HG03039 (cell line): ENCODE results near the gene PRIMA1.
"Not testable (repeated sequence)": the region's sequence is repeated elsewhere in the genome, so short reads cannot be mapped to it uniquely, and the experiment has no call there.

Experiments
- ATAC-seq: cut with Tn5 transposase; IDR thresholded peaks from one replicate; pipeline ENCODE4 v1.9.1; 2021; ENCODE audit warnings: mild to moderate bottlenecking, moderate library complexity; ENCODE audit not compliant: unreplicated experiment

Gene PRIMA1, protein sequence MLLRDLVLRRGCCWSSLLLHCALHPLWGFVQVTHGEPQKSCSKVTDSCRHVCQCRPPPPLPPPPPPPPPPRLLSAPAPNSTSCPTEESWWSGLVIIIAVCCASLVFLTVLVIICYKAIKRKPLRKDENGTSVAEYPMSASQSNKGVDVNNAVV

DNA sequence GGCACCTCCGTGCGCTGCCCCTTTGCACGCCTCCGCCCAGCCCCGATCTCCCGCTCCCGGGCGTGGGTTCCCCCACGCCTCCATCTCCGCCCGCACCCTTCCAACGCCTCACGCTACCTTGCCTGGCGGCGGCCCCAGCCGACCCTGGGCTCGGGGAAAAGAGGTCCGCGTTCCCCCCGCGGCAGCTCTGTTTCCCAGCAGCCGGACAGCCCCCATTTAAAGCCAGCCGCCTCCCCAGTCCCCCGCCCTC is at the start of gene PRIMA1:
PRIMA1 (minus strand) TSS at position 193 of the 250 bp plus-strand sequence. CDS start 767 bp downstream, outside the sequence.
- ATAC-seq = no peak

DNA sequence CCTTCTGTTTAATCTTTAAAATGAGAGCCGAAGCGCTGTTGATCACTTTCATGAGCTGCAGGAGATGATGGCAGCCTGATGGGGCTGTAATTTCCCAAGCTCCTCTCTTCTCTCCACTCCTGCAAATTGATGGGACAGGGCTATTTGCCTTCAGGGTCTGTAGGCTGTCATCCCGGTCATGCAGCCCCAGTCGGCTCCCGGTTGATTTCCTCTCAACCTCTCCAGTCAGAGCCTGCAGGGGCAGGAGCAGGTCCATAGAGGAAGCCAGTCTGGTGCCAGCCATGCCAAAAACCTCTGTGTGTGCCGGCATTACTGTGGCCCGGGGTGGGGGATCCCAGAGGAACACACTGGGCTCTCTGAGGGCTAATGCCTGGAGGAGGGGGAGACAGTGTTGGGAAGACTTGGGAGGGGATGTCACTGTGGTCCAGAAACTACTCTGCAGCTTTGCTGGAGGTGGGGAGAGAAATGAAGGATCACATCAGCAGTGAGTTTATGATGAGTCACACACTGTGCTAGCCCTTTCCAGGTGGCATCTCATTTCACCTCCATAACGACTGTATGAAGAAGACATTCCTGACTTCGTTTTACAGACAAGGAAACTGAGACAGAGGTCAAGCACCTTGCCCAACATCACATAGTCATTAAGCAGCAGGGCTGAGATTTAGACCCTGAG is 46.5 kb upstream of the PRIMA1 start:
- no peak for ATAC-seq

DNA sequence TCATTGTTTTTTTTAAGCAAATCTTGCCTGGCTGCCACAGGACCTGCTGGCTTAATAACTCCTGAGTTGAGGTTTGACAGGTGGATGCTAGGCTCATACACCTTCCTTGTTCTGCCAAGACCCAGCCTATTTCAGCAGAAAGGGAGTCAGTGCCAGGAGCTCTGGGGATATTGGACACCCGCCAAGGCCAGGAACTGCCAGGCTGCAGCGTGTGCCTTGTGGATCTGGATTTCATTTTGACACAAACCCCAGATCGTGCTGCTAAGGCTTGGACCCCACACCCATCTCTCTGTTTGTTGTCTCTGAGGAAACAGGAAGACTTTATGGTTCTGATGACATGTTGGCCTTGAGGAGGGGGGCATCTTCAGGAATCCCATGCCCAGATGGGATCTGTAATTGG is 44.4 kb upstream of the PRIMA1 start:
- ATAC-seq = no peak

DNA sequence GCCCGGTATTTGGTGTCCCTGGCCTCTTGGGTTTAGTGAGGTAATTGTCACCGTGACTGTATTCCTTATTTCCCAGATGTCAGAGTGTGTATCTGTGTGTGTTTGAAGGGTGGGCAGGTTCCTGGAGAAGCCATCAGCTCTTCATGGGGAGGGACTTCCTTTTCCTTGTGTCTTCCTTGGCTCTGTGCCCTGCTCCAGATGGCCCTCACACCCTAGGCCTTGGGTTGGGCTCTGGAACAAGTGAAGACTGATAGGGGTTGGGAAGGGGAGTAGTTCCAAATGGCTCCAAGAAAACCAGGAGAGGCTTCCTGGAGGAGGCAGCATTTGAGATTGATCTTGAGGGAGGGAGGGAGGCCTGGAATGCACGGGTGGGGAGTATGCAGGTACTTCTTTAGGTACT is 43.8 kb upstream of the PRIMA1 start:
- ATAC-seq = no peak

DNA sequence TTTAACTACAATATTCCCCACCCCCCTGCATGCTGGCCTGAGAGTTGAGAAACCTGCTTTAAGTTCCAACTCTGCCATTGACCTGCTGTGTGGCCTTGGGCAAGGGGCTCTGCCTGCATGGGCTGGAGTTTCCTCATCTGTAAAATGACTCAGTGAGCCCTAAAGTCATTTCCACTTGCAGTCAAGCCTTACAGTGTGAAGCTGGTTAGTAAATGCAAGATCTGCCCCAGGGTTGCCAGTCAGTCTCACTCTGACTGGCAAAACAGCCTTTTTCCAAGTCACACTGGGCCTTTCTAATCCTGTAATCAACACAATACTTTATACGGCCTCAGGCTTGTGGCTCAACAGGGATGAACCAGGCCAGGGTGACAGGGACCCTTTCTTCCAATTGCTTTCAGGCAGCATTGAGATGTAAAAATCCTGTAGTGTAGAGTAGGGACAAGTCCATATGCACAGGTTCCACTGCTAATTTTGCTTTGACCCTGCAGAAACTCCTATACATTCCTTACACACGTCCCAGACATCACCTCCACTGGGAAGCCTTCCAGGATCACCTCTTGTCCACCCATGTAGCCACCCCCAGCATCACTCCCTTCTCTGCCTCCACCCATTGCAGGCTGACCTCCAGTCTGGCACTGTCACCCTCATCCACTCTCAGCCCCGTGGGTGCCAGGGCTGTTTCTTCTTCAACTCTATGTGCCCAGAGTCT is 42.6 kb upstream of the PRIMA1 start:
- ATAC-seq = no peak

DNA sequence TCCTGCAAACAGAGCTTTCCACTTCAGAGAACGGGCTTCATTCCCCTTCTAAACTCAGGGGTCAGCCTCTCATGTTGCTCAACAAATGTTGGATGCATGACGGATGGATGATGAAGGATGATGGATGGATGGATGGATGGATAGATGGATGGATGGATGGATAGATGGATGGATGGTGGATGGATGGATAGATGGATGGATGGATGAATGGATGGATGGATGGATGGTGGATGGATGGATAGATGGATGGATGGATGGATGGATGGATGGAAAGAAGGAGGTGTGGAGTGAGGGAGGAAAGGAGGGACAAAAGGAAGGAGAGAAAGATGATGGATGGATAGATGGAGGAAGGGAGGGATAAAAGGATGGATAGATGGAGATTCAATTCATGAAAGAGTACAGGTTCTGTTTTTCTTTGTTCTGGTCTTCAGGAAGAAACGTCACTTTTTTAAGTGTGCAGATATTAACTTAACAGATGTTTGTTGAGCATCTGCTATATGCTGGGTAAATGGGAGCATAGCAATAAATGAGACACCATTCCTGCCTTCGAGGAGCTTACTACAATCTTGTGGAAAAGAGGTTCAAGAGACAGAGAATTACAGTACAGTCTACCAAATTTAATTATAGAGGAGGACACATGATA is 41.7 kb upstream of the PRIMA1 start:
- no peak for ATAC-seq

DNA sequence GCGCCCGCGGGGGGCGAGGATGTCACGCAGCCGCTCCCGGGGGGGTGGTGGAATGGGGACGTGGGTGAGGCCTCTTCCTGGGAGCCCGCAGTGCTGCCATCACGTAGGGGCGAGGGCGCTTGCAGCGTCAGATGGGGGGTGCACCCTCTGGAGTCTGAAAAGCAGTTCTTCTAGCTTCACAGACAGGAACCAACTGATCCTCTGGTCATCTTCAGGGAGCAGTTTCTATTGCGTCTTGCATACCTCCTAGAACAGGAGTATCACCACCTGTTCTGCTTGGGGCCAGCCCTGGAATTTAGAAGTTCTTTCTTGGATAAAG is 36.9 kb upstream of the PRIMA1 start:
- no peak for ATAC-seq

DNA sequence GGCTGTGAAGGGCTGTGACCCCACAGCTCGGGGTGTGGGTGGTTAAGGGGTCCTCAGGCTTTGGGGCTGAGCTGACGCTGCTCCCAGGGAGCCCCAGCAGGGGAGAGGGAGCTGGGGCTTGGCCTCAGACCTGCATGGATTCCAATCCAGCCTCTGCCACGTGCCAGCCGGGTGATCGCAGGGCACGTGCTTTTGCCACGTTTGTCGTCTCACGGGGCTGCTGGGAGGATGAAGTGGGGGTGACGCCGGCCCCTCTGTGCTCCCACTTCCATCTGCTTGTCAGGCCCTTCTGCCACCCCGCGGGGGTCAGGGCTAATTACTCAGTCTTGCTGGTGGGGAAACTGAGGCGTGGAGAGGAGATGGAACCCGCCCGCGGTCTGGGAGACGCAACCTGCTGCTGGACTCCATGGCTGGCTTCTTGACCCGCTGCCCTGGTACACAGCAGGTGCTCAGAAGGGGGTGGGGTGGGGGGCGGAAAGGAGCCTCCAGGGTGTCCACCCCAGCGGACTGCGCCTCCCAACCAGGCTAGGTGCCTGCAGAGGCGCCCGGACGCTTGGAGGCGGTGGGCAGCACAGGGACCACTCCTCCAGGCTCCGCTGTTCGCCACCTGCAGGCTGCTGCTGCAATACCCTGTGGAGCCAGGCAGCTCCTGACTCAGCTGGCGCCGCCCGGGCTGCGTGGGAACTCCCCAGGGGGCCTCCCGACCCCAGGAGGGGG is 36.4 kb upstream of the PRIMA1 start:
- ATAC-seq = no peak

DNA sequence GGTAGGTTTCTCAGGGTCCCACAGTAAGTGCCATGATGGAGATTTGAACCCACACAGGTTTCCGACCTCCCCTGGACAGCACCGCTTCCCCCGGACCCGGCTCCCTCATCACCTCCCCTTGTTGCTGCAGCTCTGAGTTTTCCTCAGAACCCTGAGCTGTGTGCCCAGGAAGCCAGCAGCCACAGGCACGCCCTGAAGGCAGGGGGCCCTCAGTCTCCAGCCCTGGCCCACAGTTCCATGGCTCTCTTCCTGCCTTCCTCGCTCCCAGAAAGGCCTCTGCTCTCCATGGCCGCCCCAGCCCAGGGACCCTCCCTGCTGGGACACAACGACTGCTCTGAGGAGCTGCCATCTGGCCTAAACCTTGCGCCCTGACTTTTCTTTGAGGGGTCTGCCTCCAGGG is 35.8 kb upstream of the PRIMA1 start:
- no peak for ATAC-seq

DNA sequence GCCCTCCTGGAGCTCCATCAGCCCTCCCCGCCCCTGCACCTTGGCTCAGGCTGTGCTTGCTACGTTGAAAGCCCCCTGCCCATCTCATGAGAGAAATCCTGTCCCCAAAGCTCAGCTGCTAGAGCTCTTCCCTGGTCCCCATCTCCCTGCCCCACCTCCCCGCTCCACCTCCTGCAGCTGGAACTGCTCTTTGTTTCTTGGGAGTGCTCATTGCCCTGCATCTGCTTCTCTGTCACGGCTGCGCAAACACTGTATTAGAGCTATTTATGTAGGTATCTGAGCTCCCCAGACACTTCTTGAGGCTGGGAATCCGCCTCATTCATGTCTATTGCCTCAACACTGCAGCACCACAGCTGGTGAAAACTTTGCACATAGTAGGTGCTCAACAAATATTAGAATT is 32.8 kb upstream of the PRIMA1 start:
- no peak for ATAC-seq

DNA sequence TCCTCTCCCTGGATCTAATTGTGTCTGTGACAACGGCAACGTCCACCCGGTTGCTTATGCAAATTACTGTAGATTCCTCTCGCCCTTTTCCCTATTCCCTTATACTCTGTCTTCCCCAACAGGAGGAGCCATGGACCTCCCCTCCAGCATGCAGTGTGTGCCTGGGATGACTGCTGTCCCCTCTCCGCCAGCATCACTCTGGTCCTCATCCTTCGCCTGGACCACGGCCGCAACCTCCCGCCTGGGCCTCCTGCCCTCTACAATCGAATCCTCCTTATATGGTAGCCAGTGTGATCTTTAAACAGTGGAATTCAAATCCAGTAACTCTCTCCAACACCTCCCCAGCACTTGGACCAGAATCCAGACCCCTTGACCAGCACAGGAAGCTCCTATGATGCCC is 30.6 kb upstream of the PRIMA1 start:
- no peak for ATAC-seq

DNA sequence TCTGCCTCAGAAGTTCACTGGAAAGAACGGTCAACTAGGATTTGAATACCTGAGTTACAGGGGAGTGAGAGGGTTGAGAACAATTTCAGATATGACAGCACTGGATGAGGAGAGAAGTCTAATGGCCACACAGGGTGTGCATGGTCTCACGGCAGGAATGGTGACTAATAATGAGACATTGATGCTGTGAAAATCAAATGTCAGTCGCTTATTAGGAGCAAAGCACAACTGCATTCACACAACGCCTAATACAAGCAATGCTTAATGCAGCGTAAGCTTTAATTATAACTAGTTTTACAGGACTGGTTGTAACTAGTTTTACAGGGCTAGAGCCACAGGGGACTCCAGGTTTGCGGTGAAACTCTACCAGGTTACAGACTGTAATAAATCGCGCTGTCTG is 23.4 kb upstream of the PRIMA1 start:
- ATAC-seq = no peak

DNA sequence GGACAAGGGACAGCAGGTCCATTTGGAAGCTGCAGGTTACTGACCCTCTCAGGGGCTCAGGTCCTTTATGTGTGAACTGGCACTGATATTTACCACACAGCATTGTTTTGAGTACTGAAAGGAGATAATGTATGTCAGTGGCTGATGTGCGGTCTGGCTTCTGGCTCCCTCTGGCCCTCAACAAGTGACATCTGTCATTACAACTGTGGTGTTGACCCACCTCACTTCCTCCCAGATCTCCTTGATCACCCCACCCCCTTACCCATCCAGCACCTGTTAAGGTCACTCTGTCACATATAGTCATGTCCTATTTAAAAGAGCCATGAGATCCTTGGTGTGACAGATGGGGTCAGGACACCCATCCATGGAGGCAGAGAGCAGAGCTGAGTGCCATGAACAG is 22.7 kb upstream of the PRIMA1 start:
- ATAC-seq = no peak

DNA sequence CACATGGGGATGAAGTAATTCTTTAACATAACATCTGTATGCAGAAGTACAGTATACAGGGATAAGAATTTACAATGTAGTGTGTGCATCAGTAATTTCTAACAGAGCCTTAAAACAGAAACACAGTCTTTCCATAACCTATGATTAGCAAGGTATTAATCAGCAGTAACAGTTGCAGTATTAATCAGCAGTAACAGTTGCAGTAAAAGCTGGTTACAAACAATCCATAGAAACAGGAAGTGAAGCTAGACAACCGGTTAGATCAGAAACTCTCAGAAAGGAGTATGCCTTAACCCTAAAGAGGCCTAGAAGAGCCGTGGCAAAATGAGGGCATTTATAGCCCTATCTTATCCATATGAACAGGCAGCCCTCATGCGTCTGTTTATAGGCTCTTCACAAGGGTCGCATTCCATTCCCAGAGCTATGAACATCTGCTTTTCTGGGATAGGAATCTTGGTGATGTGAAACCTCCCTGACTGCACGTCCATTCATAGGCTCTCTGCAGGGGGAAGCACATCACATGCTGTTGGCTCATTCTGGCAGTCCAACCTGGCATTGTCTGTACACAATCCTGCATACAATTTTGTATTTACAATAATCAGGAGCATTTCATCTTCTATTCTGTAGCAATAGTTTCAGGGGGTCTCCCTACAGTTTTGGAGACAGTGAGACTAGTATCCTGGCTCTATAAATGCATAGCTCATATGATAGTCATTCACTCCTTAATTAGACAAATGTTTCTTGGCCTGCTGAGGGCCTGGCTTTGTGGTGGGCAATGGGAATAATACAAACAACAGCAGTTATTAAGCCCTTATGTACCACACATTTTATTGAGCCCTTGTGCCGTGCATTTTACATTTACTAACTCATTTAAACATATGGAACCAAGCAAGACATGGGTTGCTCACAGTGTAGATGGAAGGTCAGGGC is 21.5 kb upstream of the PRIMA1 start:
- not testable (repeated sequence) for ATAC-seq

DNA sequence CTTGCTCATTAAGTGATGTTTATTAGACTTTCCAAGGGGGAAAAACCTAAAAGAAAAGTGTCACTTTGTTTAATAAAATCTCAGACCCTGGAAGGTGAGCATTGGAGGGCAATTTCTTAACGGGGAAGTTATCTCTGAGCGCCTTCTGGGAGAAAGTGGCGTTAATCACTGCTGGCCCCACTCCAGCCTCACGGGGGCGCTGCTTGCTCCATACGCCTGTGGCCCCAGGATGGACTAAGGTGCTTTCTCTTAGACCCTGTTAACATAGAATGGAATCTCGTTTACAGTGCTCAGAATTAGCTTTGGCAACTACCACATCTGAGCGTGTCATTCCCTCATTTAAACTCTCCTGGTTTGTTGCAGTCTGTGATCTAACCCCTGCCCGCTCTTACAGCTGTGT is 16.4 kb upstream of the PRIMA1 start:
- no peak for ATAC-seq

DNA sequence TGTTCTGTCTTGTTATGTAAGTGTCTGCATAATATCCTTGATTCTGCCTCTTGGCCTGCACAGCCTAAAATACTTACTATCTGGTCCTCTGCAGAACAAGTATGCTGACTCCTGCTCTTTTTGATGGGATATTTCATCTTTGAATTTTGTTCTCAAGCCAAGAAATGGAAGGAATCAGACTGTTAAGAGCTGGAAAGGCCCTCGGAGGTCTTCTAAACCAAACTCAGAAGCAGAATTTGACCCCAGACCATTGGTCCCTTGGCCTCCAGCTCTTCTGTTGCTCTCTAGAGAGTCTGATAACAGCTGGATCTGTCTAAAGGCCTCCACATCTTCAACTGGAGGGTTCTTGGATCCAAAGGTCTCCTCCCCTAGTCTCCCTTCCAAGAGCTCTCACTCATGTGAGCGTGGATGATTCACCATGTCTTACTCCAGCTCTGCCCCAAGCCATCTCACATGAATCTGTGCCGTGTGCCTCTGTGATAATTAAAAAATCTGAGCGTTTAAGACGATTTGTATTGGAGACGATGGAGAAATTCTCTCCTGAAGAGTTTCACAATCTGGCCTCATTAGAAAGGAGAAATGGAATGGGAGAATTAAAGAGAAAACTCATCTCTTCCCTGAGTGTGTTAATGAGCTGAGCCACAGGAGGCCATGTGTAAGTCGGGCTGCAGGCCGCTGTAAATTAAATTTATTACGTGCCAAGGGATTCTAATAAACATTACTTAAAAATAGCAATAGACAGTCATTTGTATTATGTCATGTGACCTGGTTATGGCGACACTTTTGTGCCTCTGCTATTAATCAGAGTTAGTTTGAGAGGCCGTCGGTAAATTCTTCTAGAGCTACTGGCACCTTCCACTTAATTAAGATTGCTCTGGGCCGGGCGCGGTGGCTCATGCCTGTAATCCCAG is 15.4 kb upstream of the PRIMA1 start:
- ATAC-seq = no peak

DNA sequence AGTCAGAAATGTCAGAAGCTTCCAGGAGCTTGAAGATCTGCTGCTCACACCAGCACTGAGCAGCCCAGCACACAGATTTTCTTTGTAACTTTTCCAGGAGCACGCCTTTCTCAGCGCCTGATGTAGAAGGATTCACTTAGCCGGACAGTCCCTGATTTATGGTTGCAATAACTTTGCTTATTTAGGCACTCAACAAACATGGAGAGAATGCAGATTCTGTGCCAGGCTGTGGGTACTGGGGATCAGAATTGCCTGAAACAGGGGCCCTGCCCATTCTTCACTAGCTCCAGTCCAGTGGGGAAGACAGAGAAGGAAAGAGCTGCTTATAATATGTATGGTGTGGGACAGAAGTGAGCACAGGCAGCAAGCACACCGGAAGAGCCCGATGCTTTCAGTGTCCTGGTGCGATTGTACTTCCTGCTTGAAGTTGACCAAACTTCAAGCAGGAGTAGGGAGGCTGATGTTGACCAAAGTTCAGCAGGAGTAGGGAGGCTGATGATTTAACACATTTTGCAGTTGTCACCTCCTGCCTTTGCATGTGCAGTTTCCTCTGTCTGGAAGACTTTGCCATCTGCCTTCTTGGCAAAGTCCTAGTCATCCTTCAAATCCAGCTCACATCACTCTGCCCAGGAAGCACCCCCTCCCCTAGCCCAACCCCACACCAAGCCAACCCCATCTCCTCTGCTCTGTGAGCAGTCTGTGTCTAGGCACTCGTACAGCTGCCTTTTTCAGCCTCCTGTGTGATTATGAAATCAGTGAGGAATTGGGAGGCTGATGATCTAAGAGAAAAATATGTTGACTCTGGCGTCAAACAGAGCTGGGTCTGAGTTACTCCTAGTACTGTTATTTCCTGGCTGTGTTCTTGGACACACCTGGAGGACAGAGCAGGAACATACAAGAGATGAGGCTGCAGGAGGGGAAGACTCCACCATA is 12.0 kb upstream of the PRIMA1 start:
- no peak for ATAC-seq

DNA sequence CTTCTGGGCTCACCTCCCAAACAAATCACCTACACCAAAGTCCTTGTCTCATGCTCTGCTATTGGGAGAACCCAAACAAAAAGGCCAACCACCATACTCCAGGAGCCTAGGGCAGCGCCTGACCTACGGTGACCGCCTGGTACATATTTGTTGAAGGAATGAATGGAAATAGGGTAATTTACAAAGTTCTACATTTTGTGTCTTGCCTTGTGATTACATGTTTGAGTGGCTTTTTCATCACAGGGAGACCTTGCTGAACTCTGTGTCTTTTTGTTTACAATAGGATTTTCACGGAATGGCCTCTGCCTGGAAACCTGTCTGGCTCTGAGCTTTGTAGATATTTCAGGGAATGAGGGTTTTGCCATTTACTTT is 11.3 kb upstream of the PRIMA1 start:
- ATAC-seq = no peak

DNA sequence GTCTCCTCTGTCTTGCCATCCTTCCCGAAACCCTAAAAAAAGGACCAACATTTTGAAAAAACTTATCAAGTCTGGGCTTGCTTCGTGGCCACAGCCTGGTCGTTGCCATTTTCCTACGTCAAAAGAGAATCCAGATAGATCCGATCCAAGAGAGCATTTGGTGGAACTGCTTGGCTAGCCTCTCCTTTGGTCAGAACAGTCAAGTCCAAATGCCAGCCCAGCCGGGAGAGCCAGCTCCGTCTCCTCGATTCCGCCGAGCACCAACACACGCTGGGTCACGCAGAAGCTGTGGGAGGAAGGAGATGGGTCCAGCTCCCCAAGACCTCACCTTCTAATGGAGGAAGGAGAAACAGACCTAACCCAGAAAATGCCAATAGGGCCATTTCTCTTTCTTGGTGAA is 9.3 kb upstream of the PRIMA1 start:
- ATAC-seq = no peak
